Measurements from ENCODE around the gene GYS1.

The GYS1 gene

DNA sequence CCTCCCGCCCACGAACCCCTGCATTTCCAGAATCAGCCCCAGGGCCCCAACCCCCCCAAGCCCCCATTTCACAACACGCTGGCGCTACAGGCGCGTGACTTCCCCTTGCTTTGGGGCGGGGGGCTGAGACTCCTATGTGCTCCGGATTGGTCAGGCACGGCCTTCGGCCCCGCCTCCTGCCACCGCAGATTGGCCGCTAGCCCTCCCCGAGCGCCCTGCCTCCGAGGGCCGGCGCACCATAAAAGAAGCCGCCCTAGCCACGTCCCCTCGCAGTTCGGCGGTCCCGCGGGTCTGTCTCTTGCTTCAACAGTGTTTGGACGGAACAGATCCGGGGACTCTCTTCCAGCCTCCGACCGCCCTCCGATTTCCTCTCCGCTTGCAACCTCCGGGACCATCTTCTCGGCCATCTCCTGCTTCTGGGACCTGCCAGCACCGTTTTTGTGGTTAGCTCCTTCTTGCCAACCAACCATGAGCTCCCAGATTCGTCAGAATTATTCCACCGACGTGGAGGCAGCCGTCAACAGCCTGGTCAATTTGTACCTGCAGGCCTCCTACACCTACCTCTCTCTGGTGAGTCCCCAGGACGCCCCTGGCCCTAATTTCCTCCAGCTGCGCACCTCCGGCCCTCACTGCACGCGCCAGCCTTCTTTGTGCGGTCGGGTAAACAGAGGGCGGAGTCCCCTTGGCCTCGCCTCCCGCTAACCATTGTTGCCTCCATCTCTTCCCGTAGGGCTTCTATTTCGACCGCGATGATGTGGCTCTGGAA, 27.9 kb downstream of the GYS1 start, which contains the start of gene FTL:
Gene FTL (plus strand): TSS at position 270 of the 766 bp plus-strand sequence. CDS start 199 bp downstream, at position 469.
- peak within 1 kb of the TSS; percentile 93 for H4K91ac ChIP-seq (ENCODE audit: low read length)
- peak within 1 kb of the TSS; percentile 96 for H2AK5ac ChIP-seq (ENCODE audit: low read length, severe bottlenecking)
- WGBS: under 1% methylated on average over 47 of the region's 52 CpGs

DNA sequence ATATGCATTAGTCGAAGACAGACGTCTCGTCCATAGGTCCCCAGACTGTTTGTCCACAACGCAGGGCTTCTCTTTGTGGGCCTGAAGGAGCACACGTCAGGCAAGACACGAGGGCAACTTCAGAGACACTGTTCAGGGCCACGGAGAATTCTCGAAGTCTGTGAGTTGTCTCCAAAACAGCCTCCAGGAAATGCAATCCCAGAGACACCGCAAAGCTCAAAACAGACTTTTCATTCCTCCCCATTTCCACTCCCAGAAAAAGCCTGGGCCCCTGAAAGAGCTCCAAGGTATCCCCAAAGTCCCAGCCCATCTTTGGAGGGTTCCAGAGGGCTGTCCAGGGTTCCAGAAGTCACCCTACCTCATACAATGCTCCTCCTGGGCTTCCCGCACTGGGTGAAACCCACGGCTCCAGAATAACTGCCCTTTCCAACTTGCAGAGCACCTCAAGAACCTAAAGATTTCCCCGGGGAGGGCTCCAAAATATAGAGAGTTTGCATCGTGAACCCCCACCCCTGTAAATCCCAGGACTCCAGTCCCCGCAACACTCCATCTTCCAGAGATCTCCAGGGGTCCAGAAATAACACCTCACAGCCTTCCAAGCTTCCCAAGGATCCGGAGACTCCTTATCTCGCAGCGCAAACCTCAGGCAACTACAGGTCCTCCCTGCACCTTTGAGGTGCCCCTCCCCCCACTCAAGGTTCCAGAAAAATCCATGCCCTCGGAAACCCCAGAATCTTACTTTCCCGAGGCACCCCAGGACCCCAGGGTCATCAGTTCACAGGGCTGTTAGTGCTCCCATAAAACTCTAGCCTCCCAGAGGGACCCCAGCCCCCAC, 28.7 kb downstream of the GYS1 start:
- peak overlapping the region; percentile 46 for H2BK120ac ChIP-seq (ENCODE audit: low read depth, low read length)
- no peak overlapping the region for H3K23ac ChIP-seq (ENCODE audit: low read length in 2 of 2)
- H3K79me1 ChIP-seq (replicated peaks; ENCODE audit: low read length, poor library complexity, severe bottlenecking): peaks cover 3% of the 10 kb centered on the region
- H2AK5ac ChIP-seq (ENCODE audit: low read length, severe bottlenecking): peak overlapping the region; percentile 96
- peak overlapping the region; percentile 79 to 82 for H2BK12ac ChIP-seq (ENCODE audit: low read length in 2 of 2)
- peak overlapping the region; percentile 73 for H2BK15ac ChIP-seq (ENCODE audit: low read depth, poor library complexity, severe bottlenecking)
- peak overlapping the region; percentile 93 for H3K9ac ChIP-seq (ENCODE audit: low read length)
- peak overlapping the region; percentile 60 for H3K4me2 ChIP-seq (ENCODE audit: low read length, poor library complexity, severe bottlenecking)
- H3K14ac ChIP-seq (ENCODE audit: low read length in 2 of 2): peak overlapping the region in 1 of 2 experiments; percentile 53
- DNase-seq: peak; percentile 86
- peak overlapping the region; percentile 87 for H3K27ac ChIP-seq (ENCODE audit: low read length, poor library complexity, severe bottlenecking)
- peak overlapping the region; percentile 71 to 79 for H3K18ac ChIP-seq (ENCODE audit: low read depth in 1 of 2, low read length in 2 of 2)
- H3K4me3 ChIP-seq (ENCODE audit: insufficient read depth in 1 of 2, low read depth in 1 of 2, low read length in 2 of 2): peak overlapping the region in 1 of 2 experiments; percentile 64
- peak overlapping the region; percentile 93 for H4K91ac ChIP-seq (ENCODE audit: low read length)
- H3K4me1 ChIP-seq (ENCODE audit: control insufficient read depth, insufficient read depth, low read depth, low read length): peaks cover 45% of the 10 kb centered on the region
- H3K27me3 ChIP-seq (ENCODE audit: control insufficient read depth in 1 of 2, insufficient read depth in 1 of 2, low read length in 2 of 2): no peaks in the 10 kb centered on the region
- H3K9me3 ChIP-seq (ENCODE audit: control insufficient read depth, low read length): no peaks in the 10 kb centered on the region
- H2BK5ac ChIP-seq (ENCODE audit: low read depth, low read length, poor library complexity, severe bottlenecking): peak overlapping the region; percentile 99
- 13% methylated on average over 19 of the region's 19 CpGs for WGBS
- peak overlapping the region; percentile 82 to 85 for H3K4ac ChIP-seq (ENCODE audit: low read depth in 1 of 2, low read length in 2 of 2)
- peak overlapping the region; percentile 74 for H4K8ac ChIP-seq (ENCODE audit: low read length)
- H3K36me3 ChIP-seq (ENCODE audit: control insufficient read depth in 1 of 2, insufficient read depth in 2 of 2, low read depth in 1 of 2, low read length in 2 of 2): peaks cover 39 to 61% of the 10 kb centered on the region in 2 experiments
- no peak overlapping the region for H2AFZ ChIP-seq (ENCODE audit: low read depth, low read length)

More for the DNA sequence above, 27.9 kb downstream of the GYS1 start, which contains the start of gene FTL:
- H3K4ac ChIP-seq (ENCODE audit: low read depth in 1 of 2, low read length in 2 of 2): peak within 1 kb of the TSS; percentile 82 to 85
- peak; percentile 97 for DNase-seq
- H3K9ac ChIP-seq (ENCODE audit: low read length): peak within 1 kb of the TSS; percentile 98
- H2BK5ac ChIP-seq (ENCODE audit: low read depth, low read length, poor library complexity, severe bottlenecking): peak within 1 kb of the TSS; percentile 99
- H3K4me3 ChIP-seq (ENCODE audit: insufficient read depth in 1 of 2, low read depth in 1 of 2, low read length in 2 of 2): peak within 1 kb of the TSS; percentile 88 to 100
- H2BK15ac ChIP-seq (ENCODE audit: low read depth, poor library complexity, severe bottlenecking): peak within 1 kb of the TSS; percentile 73
- no peaks in the 10 kb centered on the region for H3K27me3 ChIP-seq (ENCODE audit: control insufficient read depth in 1 of 2, insufficient read depth in 1 of 2, low read length in 2 of 2)
- peak within 1 kb of the TSS in 1 of 2 experiments; percentile 30 for H3K23ac ChIP-seq (ENCODE audit: low read length in 2 of 2)
- H3K4me2 ChIP-seq (ENCODE audit: low read length, poor library complexity, severe bottlenecking): peak within 1 kb of the TSS; percentile 64
- H4K8ac ChIP-seq (ENCODE audit: low read length): peak within 1 kb of the TSS; percentile 74
- H3K27ac ChIP-seq (ENCODE audit: low read length, poor library complexity, severe bottlenecking): peak within 1 kb of the TSS; percentile 87
- peak within 1 kb of the TSS in 1 of 2 experiments; percentile 98 for H3K14ac ChIP-seq (ENCODE audit: low read length in 2 of 2)
- no peak within 1 kb of the TSS for H2AFZ ChIP-seq (ENCODE audit: low read depth, low read length)
- peaks cover 46% of the 10 kb centered on the region for H3K4me1 ChIP-seq (ENCODE audit: control insufficient read depth, insufficient read depth, low read depth, low read length)
- peaks cover 3% of the 10 kb centered on the region for H3K79me1 ChIP-seq (replicated peaks; ENCODE audit: low read length, poor library complexity, severe bottlenecking)
- H3K36me3 ChIP-seq (ENCODE audit: control insufficient read depth in 1 of 2, insufficient read depth in 2 of 2, low read depth in 1 of 2, low read length in 2 of 2): peaks cover 47 to 61% of the 10 kb centered on the region in 2 experiments
- H3K18ac ChIP-seq (ENCODE audit: low read depth in 1 of 2, low read length in 2 of 2): peak within 1 kb of the TSS; percentile 71 to 95
- no peaks in the 10 kb centered on the region for H3K9me3 ChIP-seq (ENCODE audit: control insufficient read depth, low read length)
- peak within 1 kb of the TSS; percentile 46 for H2BK120ac ChIP-seq (ENCODE audit: low read depth, low read length)
- H2BK12ac ChIP-seq (ENCODE audit: low read length in 2 of 2): peak within 1 kb of the TSS; percentile 79 to 82

DNA sequence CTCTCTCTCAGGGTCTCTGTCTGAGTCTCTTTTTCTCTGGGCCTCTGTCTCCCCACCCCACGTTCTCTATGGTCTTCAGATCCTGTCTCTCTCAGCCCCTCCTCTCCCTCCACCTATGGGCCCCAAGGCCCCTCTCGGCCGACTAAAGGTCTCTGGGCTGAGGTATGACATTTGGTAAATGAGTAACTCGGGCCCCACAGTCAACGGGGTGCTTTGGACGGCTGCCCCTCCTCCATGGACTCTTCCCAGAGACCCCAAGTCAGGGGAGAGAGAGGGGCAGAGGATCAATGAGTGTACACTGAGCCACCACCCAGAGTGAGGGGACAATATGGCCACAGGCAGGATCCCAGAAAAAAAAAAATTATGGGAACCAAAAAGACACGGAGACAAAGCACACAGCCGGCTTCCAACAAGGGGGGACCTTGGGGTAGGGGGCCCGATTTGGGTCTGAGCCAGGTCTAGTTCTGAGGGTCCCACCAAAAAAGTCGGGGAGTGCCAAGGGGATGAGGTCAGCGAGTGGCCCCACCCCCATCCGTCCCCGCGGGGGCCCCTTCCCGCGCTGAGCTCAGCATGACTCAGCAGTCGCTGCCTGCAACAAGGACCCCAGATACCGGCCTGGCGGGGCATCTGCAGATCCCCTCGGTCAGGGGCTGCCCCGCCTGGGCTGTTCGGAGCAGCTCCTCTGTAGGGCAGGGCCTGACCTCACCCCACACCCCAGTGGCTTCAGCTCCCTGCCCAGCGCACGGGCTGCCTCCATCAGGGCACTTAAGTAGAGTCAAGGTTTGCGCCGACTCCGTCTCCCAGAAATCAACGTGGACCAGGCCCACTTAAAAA, 29.5 kb downstream of the GYS1 start:
- peak; percentile 86 for DNase-seq
- Histone ChIP-seq H4K8ac (ENCODE audit: low read length) (peak overlapping the region; percentile 74), H3K4me2 (ENCODE audit: low read length, poor library complexity, severe bottlenecking) (peak overlapping the region; percentile 60), H3K9ac (ENCODE audit: low read length) (peak overlapping the region; percentile 93), H2BK5ac (ENCODE audit: low read depth, low read length, poor library complexity, severe bottlenecking) (peak overlapping the region; percentile 99), H3K27ac (ENCODE audit: low read length, poor library complexity, severe bottlenecking) (peak overlapping the region; percentile 87), H2BK15ac (ENCODE audit: low read depth, poor library complexity, severe bottlenecking) (peak overlapping the region; percentile 93), H4K91ac (ENCODE audit: low read length) (peak overlapping the region; percentile 93), H3K23ac (ENCODE audit: low read length in 2 of 2) (no peak overlapping the region), H2BK12ac (ENCODE audit: low read length in 2 of 2) (peak overlapping the region; percentile 85 to 98), H2BK120ac (ENCODE audit: low read depth, low read length) (peak overlapping the region; percentile 46), H3K27me3 (ENCODE audit: control insufficient read depth in 1 of 2, insufficient read depth in 1 of 2, low read length in 2 of 2) (no peaks in the 10 kb centered on the region), H2AK5ac (ENCODE audit: low read length, severe bottlenecking) (peak overlapping the region; percentile 96), H3K9me3 (ENCODE audit: control insufficient read depth, low read length) (no peaks in the 10 kb centered on the region), H3K4ac (ENCODE audit: low read depth in 1 of 2, low read length in 2 of 2) (peak overlapping the region; percentile 62 to 82), H2AFZ (ENCODE audit: low read depth, low read length) (no peak overlapping the region), H3K4me1 (ENCODE audit: control insufficient read depth, insufficient read depth, low read depth, low read length) (peaks cover 45% of the 10 kb centered on the region), H3K4me3 (ENCODE audit: insufficient read depth in 1 of 2, low read depth in 1 of 2, low read length in 2 of 2) (peak overlapping the region in 1 of 2 experiments; percentile 64), H3K36me3 (ENCODE audit: control insufficient read depth in 1 of 2, insufficient read depth in 2 of 2, low read depth in 1 of 2, low read length in 2 of 2) (peaks cover 35 to 57% of the 10 kb centered on the region in 2 experiments), H3K14ac (ENCODE audit: low read length in 2 of 2) (peak overlapping the region in 1 of 2 experiments; percentile 5), H3K79me1 (replicated peaks; ENCODE audit: low read length, poor library complexity, severe bottlenecking) (peaks cover 3% of the 10 kb centered on the region), H3K18ac (ENCODE audit: low read depth in 1 of 2, low read length in 2 of 2) (peak overlapping the region; percentile 71 to 94)
- WGBS: 1% methylated on average over 28 of the region's 28 CpGs

Data from mesenchymal stem cell (in vitro differentiated cells and primary cell).